NK-92 treated with Interleukin-12 subunit alpha and Interleukin-12 subunit beta, amount 100 ng/mL, for 24 hours (cell line): ENCODE results near the gene ATE1.

Source experiments
- DNase-seq: peaks from one replicate; lab custom pipeline; 2025; lab: John Stamatoyannopoulos, UW

The ATE1 gene

GRCh38 chr10:121873236-121873635 is 54.6 kb downstream of the ATE1 start:
- no peak for DNase-seq

- DNase-seq = no peak
Measured at GRCh38 chr10:121870413-121870812, 57.4 kb downstream of the ATE1 start.

DNA sequence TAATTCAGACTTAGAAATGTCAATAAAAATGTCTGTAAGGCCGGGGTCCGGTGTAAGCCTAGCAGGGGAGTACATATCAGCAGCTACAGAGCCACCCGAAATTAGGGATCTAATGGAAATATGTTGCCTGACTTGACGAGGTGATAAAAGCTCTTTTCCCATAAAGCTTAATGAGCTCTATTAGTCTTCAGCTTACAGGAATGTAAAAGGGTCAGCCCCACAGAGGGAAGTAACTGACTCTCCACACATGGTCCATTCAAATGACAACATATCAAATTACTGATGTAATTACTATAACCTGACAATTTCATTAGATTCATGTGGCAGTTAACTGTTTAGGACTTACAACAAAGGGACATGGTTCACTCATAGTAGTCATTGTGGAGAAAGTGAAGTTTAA is 62.3 kb downstream of the ATE1 start:
- no peak for DNase-seq

- DNase-seq = no peak
Measured at GRCh38 chr10:121864653-121865052, 63.2 kb downstream of the ATE1 start.

- no peak for DNase-seq
Measured at GRCh38 chr10:121864168-121864567, 63.7 kb downstream of the ATE1 start.

- no peak for DNase-seq
Measured at GRCh38 chr10:121862649-121863048, 65.2 kb downstream of the ATE1 start.

DNA sequence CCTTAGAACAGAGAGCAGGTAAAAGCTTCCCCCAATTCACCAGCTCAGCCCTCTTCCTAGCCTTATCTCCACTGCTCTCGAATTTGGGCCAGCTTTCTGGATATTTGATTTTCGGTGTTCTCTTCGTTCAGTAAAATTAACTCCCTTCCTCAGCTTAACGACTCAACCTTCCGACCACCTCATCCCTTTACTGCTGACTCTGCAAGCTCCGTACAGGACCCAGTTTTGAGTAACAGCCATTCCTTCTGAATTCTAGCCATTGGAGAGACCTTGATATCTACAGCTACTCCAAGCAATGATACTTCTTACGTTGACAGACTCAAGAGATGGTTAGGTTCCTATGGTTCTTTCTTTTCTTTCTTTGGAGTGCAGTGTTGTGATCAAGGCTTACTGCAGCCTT is 65.8 kb downstream of the ATE1 start:
- no peak for DNase-seq

DNA sequence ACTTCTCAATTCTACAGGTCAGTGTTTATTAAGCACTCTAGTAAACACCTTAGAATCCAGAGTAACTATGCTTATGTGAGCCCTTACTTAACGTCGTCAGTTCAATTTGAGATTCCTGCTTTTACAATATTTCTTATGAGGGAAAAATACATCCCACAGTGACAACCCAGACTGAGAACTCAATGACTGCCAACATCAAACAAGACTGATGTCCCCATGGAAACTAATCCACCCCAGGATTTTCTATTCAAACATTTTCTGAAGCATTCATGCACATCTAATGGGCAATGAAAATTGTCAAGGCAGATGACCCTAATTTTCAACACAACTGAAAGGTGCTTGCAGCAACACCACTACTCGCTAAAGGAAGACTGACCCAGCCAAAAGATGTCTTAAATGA is 67.0 kb downstream of the ATE1 start:
- no peak for DNase-seq

GRCh38 chr10:121854809-121855445 is 72.9 kb downstream of the ATE1 start:
- no peak for DNase-seq

- DNase-seq = no peak
Measured at GRCh38 chr10:121853950-121854349, 73.9 kb downstream of the ATE1 start.

- DNase-seq = no peak
Measured at GRCh38 chr10:121851786-121852185, 76.0 kb downstream of the ATE1 start.

DNA sequence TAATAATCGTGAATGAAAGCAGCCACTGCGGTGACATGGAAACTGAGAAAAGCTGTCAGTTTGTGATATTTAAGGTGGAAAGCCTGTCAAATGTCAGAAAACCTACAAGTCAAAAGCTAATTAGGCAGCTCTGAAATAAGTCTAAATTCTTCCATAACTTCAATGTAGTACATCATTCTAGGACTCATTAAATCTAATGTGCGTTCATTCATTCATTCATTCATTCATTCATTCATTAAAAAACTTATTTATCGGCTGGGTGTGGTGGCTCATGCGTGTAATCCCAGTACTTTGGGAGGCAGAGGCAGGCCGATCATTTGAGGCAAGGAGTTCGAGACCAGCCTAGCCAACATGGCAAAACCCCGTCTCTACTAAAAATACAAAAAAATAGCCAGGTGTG is 79.7 kb downstream of the ATE1 start:
- DNase-seq = no peak

DNA sequence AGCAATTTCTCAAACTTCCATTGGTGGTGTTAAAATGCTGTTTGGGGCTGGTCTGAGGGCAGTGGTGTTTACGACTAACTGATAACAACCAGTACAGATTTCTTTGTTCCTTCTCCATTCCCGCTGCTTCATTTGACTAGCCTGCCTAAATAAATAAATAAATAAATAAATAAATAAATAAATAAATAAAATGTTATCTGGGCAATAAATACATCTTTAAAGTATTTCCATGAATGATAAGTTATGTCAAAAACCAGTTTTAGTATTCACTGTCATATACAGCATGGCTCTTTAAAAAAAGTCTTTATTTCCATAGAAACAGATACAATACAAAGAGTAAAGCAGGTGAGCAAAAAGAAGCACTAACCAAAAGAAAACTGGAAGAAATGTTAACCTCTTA is 81.3 kb downstream of the ATE1 start:
- DNase-seq = no peak

DNA sequence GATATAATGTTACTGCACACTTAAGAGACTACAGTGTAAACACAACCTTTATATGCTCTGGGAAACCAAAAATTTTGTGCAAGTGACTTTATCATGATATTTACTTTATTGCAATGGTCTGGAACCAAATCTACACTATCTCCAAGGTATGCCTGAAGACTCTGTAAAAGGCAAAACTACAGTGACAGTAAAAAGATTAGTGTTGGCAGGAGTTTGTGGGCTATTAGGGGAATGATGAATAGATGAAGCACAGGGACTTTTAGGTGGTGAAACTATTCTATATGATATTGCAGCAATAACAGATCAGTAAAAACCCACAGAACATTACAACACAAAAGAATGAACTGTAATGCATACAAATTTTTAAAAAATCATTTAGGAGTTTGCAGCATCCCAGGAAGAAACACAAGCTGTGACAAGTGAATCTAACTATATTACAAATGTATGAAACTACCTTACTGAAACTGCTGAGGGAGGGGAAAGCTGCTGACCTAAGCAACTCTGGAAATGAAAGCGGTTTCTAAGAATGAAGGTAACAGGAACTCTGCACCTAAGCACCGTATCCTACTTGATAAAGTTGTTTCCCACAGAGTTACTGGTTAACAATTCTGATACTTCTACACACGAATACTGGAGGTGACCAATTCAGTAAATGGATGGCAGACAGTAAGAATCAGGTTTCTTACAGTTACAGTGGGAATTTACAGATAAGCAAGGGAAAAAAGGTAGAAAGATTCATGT is 82.6 kb downstream of the ATE1 start:
- no peak for DNase-seq

DNA sequence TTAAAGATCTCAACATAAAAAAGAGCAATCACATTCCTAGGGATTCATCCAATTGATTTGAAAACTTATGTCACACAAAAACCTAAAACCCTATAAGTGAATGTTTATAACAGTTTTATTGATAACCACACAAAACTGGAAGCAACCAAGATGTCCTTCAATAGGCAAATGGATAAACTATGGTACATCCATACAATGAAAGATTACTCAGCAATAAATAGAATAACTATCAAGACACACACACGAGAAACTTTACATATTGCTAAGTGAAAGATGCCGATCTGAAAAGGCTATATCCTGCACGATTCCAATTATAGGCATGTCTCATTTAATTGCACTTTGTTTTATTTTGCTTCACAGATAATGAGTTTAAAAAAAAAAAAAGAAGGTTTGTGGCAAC is 83.3 kb downstream of the ATE1 start:
- no peak for DNase-seq

DNA sequence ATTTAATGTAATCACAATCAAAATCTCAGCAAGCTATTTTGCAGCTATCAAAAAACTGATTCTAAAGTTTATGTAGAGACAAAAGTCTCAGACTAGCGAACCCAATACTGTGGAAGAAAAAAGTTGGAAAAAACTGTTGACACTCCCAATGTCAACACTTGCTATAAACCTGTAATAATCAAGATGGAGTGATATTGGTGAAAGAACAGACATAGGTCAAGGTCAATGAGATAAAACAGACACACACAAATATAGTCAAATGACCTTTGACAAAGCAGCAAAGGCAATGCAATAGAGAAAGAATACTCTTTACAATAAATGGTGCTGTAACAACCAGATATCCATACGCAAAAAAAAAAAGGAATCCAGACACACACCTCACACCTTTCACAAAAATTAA is 84.5 kb downstream of the ATE1 start:
- DNase-seq = no peak

- DNase-seq = no peak
Measured at GRCh38 chr10:121841862-121842261, 86.0 kb downstream of the ATE1 start.

DNA sequence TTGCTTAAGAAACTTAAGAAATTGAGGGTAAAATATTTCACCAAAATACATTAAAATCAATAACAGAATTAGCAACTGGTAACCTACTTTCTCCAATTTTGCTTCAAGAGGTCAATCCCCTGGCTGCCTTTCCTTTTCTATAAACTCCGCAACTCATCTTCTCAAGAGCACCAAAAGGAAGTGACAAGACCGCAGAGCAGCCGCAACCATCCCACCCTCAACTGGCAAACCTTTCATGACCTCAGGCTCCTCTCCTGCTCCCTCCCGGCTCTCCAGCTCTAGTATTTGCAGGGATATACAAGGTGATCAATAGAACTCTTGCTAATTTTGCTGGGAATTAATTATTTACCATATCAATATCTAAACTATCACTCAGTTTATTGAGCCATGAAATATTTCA is 88.9 kb downstream of the ATE1 start:
- DNase-seq = no peak

- no peak for DNase-seq
Measured at GRCh38 chr10:121838149-121838548, 89.7 kb downstream of the ATE1 start.

- DNase-seq = no peak
Measured at GRCh38 chr10:121836171-121836570, 91.7 kb downstream of the ATE1 start.

GRCh38 chr10:121835376-121835775 is 92.5 kb downstream of the ATE1 start:
- DNase-seq = no peak

- no peak for DNase-seq
Measured at GRCh38 chr10:121834757-121835156, 93.1 kb downstream of the ATE1 start.

DNA sequence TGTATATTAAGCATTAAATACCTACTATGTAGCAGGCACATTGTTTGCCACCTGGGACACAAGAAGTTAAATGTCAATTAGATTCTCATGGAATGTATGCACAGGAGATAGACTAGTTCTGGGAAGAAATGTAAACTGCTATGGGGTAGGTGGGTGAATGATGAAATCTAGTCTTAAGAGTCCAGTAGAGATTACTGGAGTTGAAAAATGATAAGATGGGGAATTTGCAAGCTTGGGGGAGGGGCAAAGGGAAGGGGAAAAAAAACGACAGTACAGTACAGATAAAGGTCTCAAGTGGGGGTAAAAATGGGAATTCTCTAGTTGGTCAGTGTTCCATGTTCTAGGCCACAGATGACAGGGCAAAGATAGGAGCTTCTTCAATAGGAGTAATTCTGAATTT is 94.4 kb downstream of the ATE1 start:
- no peak for DNase-seq

GRCh38 chr10:121832647-121833046 is 95.2 kb downstream of the ATE1 start:
- DNase-seq = no peak
